K562 (cell line): ENCODE results near the gene CREB3L1. TPM values are rescaled to one million over a fixed set of nuclear protein-coding genes. Genes with fewer than 3 reads are reported as not detected.
A peak's percentile ranks its signal among the peaks of the same experiment; 100 is the strongest.

Source experiments
- ARID2 ChIP-seq: fragments of 450-650 bp; IDR thresholded peaks from 2 replicates; pipeline ENCODE4 v1.6.1; 2017; ENCODE audit warnings: antibody characterized with exemption, mild to moderate bottlenecking
- DPF2 ChIP-seq: fragments of 450-650 bp; IDR thresholded peaks from 2 replicates; pipeline ENCODE4 v1.6.1; 2016
- EP300 ChIP-seq: IDR thresholded peaks from 2 replicates; pipeline ENCODE4 v1.6.1; 2012; ENCODE audit warnings: low read length, improper control_type of control experiment
- EP400 ChIP-seq: fragments of 450-650 bp; IDR thresholded peaks from 2 replicates; pipeline ENCODE4 v1.6.1; 2017; ENCODE audit warnings: antibody characterized with exemption, mild to moderate bottlenecking, moderate library complexity
- ETV1 ChIP-seq: fragments of 450-650 bp; conservative IDR thresholded peaks from 2 replicates; pipeline ENCODE4 v1.6.1; 2016; ENCODE audit warnings: missing genetic modification characterization, control low read depth, low read depth, missing compliant biosample characterization
- FOXK2 ChIP-seq, 2 experiments: fragments of 450-650 bp; IDR thresholded peaks in 1 of 2; conservative IDR thresholded peaks in 1 of 2; 2 replicates each; pipeline ENCODE4 v1.6.1; 2016; ENCODE audit warnings: low read depth in 2 of 2, mild to moderate bottlenecking in 1 of 2
- GABPB2 ChIP-seq: fragments of 250-450 bp; sonication (Bioruptor Pico); conservative IDR thresholded peaks from 2 replicates; pipeline ENCODE4 v1.5.1; 2021; ENCODE audit warnings: mild to moderate bottlenecking
- JUND ChIP-seq, 2 experiments: IDR thresholded peaks; 2 replicates in 1 of 2; 3 replicates in 1 of 2; pipeline ENCODE4 v1.6.1; 2011; ENCODE audit warnings: borderline replicate concordance in 2 of 2, low read depth in 2 of 2, low read length in 2 of 2, improper control_type of control experiment in 1 of 2, missing biosample characterization in 1 of 2, missing genetic modification characterization in 1 of 2, missing genetic modification reagents in 1 of 2
- MAZ ChIP-seq, 2 experiments: fragments of 450-650 bp in 1 of 2; sonication (generic) in 1 of 2; formaldehyde crosslinking; IDR thresholded peaks in 1 of 2; conservative IDR thresholded peaks in 1 of 2; 2 replicates each; pipeline versions ENCODE4 v1.4.0 to v1.5.0; 2020; ENCODE audit warnings: mild to moderate bottlenecking in 1 of 2, missing genetic modification reagents in 1 of 2
- RB1 ChIP-seq: fragments of 450-650 bp; IDR thresholded peaks from 2 replicates; pipeline ENCODE4 v1.6.1; 2017; ENCODE audit warnings: low read depth, mild to moderate bottlenecking
- RBM34 ChIP-seq: fragments of 200-400 bp; formaldehyde crosslinking; IDR thresholded peaks from 2 replicates; pipeline ENCODE4 v1.6.1; 2018; ENCODE audit warnings: low read length, borderline replicate concordance; ENCODE audit not compliant: insufficient read depth
- SMARCA4 ChIP-seq: fragments of 450-650 bp; IDR thresholded peaks from 2 replicates; pipeline ENCODE4 v1.6.1; 2016
- STAG1 ChIP-seq: sonication (generic); formaldehyde crosslinking; IDR thresholded peaks from 2 replicates; pipeline ENCODE4 v1.5.0; 2020; ENCODE audit warnings: missing genetic modification reagents, borderline replicate concordance
- TEAD2 ChIP-seq: fragments of 450-650 bp; IDR thresholded peaks from 2 replicates; pipeline ENCODE4 v1.6.1; 2016; ENCODE audit warnings: missing genetic modification characterization, control low read depth, missing compliant biosample characterization
- ZC3H8 ChIP-seq: fragments of 450-650 bp; IDR thresholded peaks from 2 replicates; pipeline ENCODE4 v1.6.1; 2017
- polyA plus RNA-seq, 8 experiments: library from polyadenylated mRNA; depleted of rRNA in 4 of 8; stranded (reverse) in 5 of 8; unstranded in 3 of 8; fragments of >200 nt; fragmentation: Nextera tagmentation in 2 of 8; fragmentation: Illumina TruSeq in 1 of 8; extraction: Ambion mirVana in 2 of 8; extraction: Trizol in 1 of 8; gene quantifications; 2 replicates each; pipeline versions ENCODE4 v1.2.1 to v1.2.3, GENCODE V29; 2011 to 2014; ENCODE audit warnings: inconsistent platforms in 1 of 8, missing spikeins in 1 of 8
- total RNA-seq, 7 experiments: library from RNA; depleted of rRNA in 6 of 7; stranded (reverse); fragments of >200 nt in 6 of 7; fragmentation: Illumina TruSeq in 2 of 7; extraction: Trizol in 2 of 7; gene quantifications; 2 replicates each; pipeline versions ENCODE4 v1.2.1 to v1.2.3, GENCODE V29; 2011 to 2021; ENCODE audit warnings: low replicate concordance in 1 of 7
- TF ChIP-seq, protein P1 (sequence below), 3 experiments: IDR thresholded peaks in 2 of 3; conservative IDR thresholded peaks in 1 of 3; 2 replicates each; pipeline ENCODE4 v1.5.1; 2011 to 2012; ENCODE audit warnings: low read length in 3 of 3, mild to moderate bottlenecking in 3 of 3, control low read depth in 2 of 3, improper control_type of control experiment in 1 of 3, inconsistent platforms in 1 of 3, low read depth in 1 of 3, mixed read lengths in 1 of 3, moderate library complexity in 1 of 3; ENCODE audit not compliant: insufficient read depth in 2 of 3
- TF ChIP-seq, protein P2 (sequence below): fragments of 250-450 bp; sonication (Bioruptor Pico); IDR thresholded peaks from 2 replicates; pipeline ENCODE4 v1.5.0; 2022; ENCODE audit warnings: mild to moderate bottlenecking
- TF ChIP-seq, protein P3 (sequence below): fragments of 450-650 bp; formaldehyde crosslinking; IDR thresholded peaks from 2 replicates; pipeline ENCODE4 v1.4.0; 2020; ENCODE audit warnings: mild to moderate bottlenecking, moderate library complexity

Gene CREB3L1
- total and polyA plus RNA-seq, 9 of the 15 experiments (the other 6 are each of a cell fraction or from before 2014, with no cell fraction given), result 1.2 to 27.6 (median 3.7) TPM

DNA sequence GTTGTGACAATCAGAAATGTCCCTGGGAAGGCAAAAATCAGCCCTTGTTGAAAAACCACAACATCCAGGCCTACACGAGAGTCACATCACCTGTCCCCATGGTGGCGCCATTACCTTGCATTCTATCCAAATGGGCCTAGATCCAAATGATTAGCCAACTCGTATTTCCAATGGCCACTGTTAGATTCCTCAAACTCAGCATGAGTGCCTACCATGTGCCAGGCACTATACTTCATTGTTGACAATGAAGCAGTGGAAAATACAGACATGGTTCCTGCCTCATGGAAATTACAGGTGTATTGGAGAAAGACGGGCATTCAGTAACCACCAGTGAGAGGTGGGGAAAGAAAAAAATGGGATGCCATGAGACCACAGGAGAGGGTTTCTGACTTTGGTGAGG lies 29.8 kb upstream of the CREB3L1 start (continued):
- no peak for TF ChIP-seq JUND (IDR thresholded peaks at IDR 0.05; ENCODE audit: borderline replicate concordance, low read depth, low read length)
- TF ChIP-seq JUND (tag; IDR thresholded peaks at IDR 0.05; ENCODE audit: borderline replicate concordance, low read depth, low read length), result peak; percentile 68; the same call in 2 of the 3 replicates
- no peak for TF ChIP-seq TEAD2 (tag)
- peak; percentile 46; the same call in 1 of the 2 replicates for TF ChIP-seq EP300
- TF ChIP-seq ARID2, result 0 out of 2 replicates have a peak, but pooled peaks have one; percentile 48
- TF ChIP-seq, protein P1, sequence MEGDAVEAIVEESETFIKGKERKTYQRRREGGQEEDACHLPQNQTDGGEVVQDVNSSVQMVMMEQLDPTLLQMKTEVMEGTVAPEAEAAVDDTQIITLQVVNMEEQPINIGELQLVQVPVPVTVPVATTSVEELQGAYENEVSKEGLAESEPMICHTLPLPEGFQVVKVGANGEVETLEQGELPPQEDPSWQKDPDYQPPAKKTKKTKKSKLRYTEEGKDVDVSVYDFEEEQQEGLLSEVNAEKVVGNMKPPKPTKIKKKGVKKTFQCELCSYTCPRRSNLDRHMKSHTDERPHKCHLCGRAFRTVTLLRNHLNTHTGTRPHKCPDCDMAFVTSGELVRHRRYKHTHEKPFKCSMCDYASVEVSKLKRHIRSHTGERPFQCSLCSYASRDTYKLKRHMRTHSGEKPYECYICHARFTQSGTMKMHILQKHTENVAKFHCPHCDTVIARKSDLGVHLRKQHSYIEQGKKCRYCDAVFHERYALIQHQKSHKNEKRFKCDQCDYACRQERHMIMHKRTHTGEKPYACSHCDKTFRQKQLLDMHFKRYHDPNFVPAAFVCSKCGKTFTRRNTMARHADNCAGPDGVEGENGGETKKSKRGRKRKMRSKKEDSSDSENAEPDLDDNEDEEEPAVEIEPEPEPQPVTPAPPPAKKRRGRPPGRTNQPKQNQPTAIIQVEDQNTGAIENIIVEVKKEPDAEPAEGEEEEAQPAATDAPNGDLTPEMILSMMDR (IDR thresholded peaks at IDR 0.05 in 2 of 3, conservative IDR thresholded peaks at IDR 0.05 in 1 of 3; ENCODE audit: insufficient read depth in 2 of 3, low read depth in 1 of 3, low read length in 3 of 3), result peak; percentile 79 to 92 (median 84)
- TF ChIP-seq GABPB2, result no peak
- TF ChIP-seq, protein P2, sequence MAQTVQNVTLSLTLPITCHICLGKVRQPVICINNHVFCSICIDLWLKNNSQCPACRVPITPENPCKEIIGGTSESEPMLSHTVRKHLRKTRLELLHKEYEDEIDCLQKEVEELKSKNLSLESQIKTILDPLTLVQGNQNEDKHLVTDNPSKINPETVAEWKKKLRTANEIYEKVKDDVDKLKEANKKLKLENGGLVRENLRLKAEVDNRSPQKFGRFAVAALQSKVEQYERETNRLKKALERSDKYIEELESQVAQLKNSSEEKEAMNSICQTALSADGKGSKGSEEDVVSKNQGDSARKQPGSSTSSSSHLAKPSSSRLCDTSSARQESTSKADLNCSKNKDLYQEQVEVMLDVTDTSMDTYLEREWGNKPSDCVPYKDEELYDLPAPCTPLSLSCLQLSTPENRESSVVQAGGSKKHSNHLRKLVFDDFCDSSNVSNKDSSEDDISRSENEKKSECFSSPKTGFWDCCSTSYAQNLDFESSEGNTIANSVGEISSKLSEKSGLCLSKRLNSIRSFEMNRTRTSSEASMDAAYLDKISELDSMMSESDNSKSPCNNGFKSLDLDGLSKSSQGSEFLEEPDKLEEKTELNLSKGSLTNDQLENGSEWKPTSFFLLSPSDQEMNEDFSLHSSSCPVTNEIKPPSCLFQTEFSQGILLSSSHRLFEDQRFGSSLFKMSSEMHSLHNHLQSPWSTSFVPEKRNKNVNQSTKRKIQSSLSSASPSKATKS (CRISPR knock-in tag), result no peak
- no peak for TF ChIP-seq ZC3H8
- 0 out of 2 replicates have a peak, but pooled peaks have one; percentile 24 for TF ChIP-seq ETV1 (tag)
- TF ChIP-seq FOXK2 (conservative IDR thresholded peaks at IDR 0.05 in 1 of 2, IDR thresholded peaks at IDR 0.05 in 1 of 2; ENCODE audit: low read depth in 2 of 2), result 0 out of 4 replicates have a peak, but pooled peaks of 1 of the 2 experiments have one; percentile 66
- TF ChIP-seq, protein P3, sequence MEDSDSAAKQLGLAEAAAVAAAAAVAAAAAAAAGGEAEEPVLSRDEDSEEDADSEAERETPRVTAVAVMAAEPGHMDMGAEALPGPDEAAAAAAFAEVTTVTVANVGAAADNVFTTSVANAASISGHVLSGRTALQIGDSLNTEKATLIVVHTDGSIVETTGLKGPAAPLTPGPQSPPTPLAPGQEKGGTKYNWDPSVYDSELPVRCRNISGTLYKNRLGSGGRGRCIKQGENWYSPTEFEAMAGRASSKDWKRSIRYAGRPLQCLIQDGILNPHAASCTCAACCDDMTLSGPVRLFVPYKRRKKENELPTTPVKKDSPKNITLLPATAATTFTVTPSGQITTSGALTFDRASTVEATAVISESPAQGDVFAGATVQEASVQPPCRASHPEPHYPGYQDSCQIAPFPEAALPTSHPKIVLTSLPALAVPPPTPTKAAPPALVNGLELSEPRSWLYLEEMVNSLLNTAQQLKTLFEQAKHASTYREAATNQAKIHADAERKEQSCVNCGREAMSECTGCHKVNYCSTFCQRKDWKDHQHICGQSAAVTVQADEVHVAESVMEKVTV (CRISPR knock-in tag), result peak; percentile 85
- peak; percentile 39; the same call in 1 of the 2 replicates for TF ChIP-seq EP400
- TF ChIP-seq SMARCA4, result peak; percentile 56; the same call in 1 of the 2 replicates
- TF ChIP-seq RBM34, result no peak
- 0 out of 2 replicates have a peak, but pooled peaks have one; percentile 34 for TF ChIP-seq STAG1
- 0 out of 2 replicates have a peak, but pooled peaks have one; percentile 38 for TF ChIP-seq RB1
- 0 out of 2 replicates have a peak, but pooled peaks have one; percentile 10 for TF ChIP-seq DPF2
- peak in 1 of 2 experiments; percentile 63; a peak in 2 of 4 replicates for TF ChIP-seq MAZ (CRISPR knock-in tag; conservative IDR thresholded peaks at IDR 0.05 in 1 of 2, IDR thresholded peaks at IDR 0.05 in 1 of 2)
